ENCODE measurements around the gene SP8.

DNA sequence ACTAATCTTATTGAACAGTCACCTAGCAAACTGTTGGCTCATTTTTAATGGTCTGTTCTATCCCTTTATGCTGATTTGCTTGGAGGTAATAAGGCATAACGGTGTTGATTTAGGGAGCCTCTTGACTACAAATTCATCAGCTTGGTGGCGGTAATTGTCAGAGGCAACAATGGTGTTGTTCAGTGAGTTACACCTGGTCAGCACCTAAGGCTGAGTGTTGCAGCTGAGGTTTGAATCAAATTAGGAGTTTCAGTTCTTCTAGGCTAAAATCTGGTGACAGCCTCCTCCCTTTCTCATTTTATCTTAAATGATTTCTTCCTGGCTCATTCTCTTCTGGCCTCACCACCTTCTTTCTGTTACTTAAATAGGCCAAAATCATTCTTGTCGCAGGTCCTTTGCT lies 42.3 kb upstream of the SP8 start:
- TF ChIP-seq, protein P1, sequence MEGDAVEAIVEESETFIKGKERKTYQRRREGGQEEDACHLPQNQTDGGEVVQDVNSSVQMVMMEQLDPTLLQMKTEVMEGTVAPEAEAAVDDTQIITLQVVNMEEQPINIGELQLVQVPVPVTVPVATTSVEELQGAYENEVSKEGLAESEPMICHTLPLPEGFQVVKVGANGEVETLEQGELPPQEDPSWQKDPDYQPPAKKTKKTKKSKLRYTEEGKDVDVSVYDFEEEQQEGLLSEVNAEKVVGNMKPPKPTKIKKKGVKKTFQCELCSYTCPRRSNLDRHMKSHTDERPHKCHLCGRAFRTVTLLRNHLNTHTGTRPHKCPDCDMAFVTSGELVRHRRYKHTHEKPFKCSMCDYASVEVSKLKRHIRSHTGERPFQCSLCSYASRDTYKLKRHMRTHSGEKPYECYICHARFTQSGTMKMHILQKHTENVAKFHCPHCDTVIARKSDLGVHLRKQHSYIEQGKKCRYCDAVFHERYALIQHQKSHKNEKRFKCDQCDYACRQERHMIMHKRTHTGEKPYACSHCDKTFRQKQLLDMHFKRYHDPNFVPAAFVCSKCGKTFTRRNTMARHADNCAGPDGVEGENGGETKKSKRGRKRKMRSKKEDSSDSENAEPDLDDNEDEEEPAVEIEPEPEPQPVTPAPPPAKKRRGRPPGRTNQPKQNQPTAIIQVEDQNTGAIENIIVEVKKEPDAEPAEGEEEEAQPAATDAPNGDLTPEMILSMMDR (IDR thresholded peaks at IDR 0.05), result no peak
- TF ChIP-seq POLR2A (IDR thresholded peaks at IDR 0.05), result no peak

Measured in body of pancreas (tissue), 4 donors.